Measurements from ENCODE around the gene MAP9. TPM values are rescaled to one million over a fixed set of nuclear protein-coding genes. Genes with fewer than 3 reads are reported as not detected.
A peak's percentile ranks its signal among the peaks of the same experiment; 100 is the strongest.
"Not testable (repeated sequence)": the region's sequence is repeated elsewhere in the genome, so short reads cannot be mapped to it uniquely, and the experiment has no call there.

MAP9 gene
- total RNA-seq, 1 donor from 2014 or later, result 44.4 TPM

GRCh38 chr4:155353923-155354540, 22.7 kb downstream of the MAP9 start:
- peak; percentile 27 for DNase-seq (ENCODE audit: low read depth)

GRCh38 chr4:155342142-155342541, 34.6 kb downstream of the MAP9 start:
- peak; percentile 61 for DNase-seq (ENCODE audit: low read depth)

- DNase-seq (ENCODE audit: low read depth), result no peak
Observed at GRCh38 chr4:155339999-155340398, 36.8 kb downstream of the MAP9 start.

- peak; percentile 59 for DNase-seq (ENCODE audit: low read depth)
Observed at GRCh38 chr4:155339588-155339987, 37.2 kb downstream of the MAP9 start.

- DNase-seq (ENCODE audit: low read depth), result no peak
Observed at GRCh38 chr4:155338196-155338595, 38.6 kb downstream of the MAP9 start.

- DNase-seq (ENCODE audit: low read depth), result no peak
Observed at GRCh38 chr4:155336242-155336641, 40.5 kb downstream of the MAP9 start.

- DNase-seq (ENCODE audit: low read depth), result no peak
Observed at GRCh38 chr4:155331478-155331877, 45.3 kb downstream of the MAP9 start.

- no peak for DNase-seq (ENCODE audit: low read depth)
Observed at GRCh38 chr4:155322782-155323181, 54.0 kb downstream of the MAP9 start.

- no peak for DNase-seq (ENCODE audit: low read depth)
Observed at GRCh38 chr4:155321006-155321405, 55.8 kb downstream of the MAP9 start.

- DNase-seq (ENCODE audit: low read depth), result no peak
Observed at GRCh38 chr4:155319516-155319915, 57.2 kb downstream of the MAP9 start.

GRCh38 chr4:155312027-155312426, 64.7 kb downstream of the MAP9 start:
- DNase-seq (ENCODE audit: low read depth), result not testable (repeated sequence)

- no peak for DNase-seq (ENCODE audit: low read depth)
Observed at GRCh38 chr4:155307731-155308277, 69.0 kb downstream of the MAP9 start.

- DNase-seq (ENCODE audit: low read depth), result no peak
Observed at GRCh38 chr4:155305619-155306018, 71.1 kb downstream of the MAP9 start.

GRCh38 chr4:155304375-155304774, 72.4 kb downstream of the MAP9 start:
- DNase-seq (ENCODE audit: low read depth), result peak; percentile 31

GRCh38 chr4:155299103-155299502, 77.7 kb downstream of the MAP9 start:
- no peak for DNase-seq (ENCODE audit: low read depth)

Other genes with a start within 250 kb of the MAP9 start
- not detected in 2 replicates for gene NPY2R, start 168.3 kb downstream of the MAP9 start, total RNA-seq

Data from renal cortical epithelial cell (primary cell).